Tibial nerve (tissue), 4 donors: ENCODE measurements around the gene GSG1L. TPM values are rescaled to one million over a fixed set of nuclear protein-coding genes. Genes with fewer than 3 reads are reported as not detected.

ENCODE experiments used
- DNase-seq, 2 donors: peaks; one replicate each; pipeline ENCODE4 v3.0.0-alpha.2; 2019; ENCODE audit warnings: low spot score in 2 of 2
- H3K27ac ChIP-seq, 4 donors: fragments of 200-600 bp; sonication (generic) in 3 of 4; one replicate each; pipeline ENCODE4 v1.5.1; 2017 to 2019; ENCODE audit warnings: mild to moderate bottlenecking in 1 of 4
- H3K27me3 ChIP-seq, 2 donors: fragments of 200-600 bp; sonication (generic) in 1 of 2; one replicate each; pipeline versions ENCODE4 v1.5.1 to v1.6.0; 2017 to 2019
- H3K36me3 ChIP-seq, 3 donors: fragments of 200-600 bp; sonication (generic); one replicate each; pipeline ENCODE4 v1.5.1; 2018 to 2019
- H3K4me1 ChIP-seq, 4 donors: fragments of 200-600 bp; sonication (generic) in 3 of 4; one replicate each; pipeline ENCODE4 v1.5.1; 2017 to 2019
- H3K4me3 ChIP-seq, 4 donors: fragments of 200-600 bp; sonication (generic) in 3 of 4; one replicate each; pipeline ENCODE4 v1.5.1; 2017 to 2019; ENCODE audit warnings: mild to moderate bottlenecking in 1 of 4, moderate library complexity in 1 of 4
- H3K9me3 ChIP-seq, 4 donors: fragments of 200-600 bp; sonication (generic) in 3 of 4; one replicate each; pipeline ENCODE4 v1.5.1; 2017 to 2019
- CTCF ChIP-seq, 5 experiments: fragments of 200-600 bp in 3 of 5; fragments of 450-650 bp in 2 of 5; sonication (generic) in 3 of 5; IDR thresholded peaks; one replicate each; pipeline ENCODE4 v1.5.1; 2016 to 2019; ENCODE audit warnings: antibody characterized with exemption in 5 of 5, mild to moderate bottlenecking in 3 of 5, moderate library complexity in 2 of 5
- EP300 ChIP-seq, 2 donors: sonication (generic); formaldehyde crosslinking; IDR thresholded peaks; one replicate each; pipeline ENCODE4 v1.6.1; 2017; ENCODE audit warnings: antibody characterized with exemption in 2 of 2, mild to moderate bottlenecking in 1 of 2
- POLR2A ChIP-seq, 2 donors: fragments of 450-650 bp; IDR thresholded peaks; one replicate each; pipeline ENCODE4 v1.6.1; 2017; ENCODE audit warnings: antibody characterized with exemption in 2 of 2, mild to moderate bottlenecking in 2 of 2, moderate library complexity in 2 of 2
- WGBS, 2 donors: methylation state at CpG; one replicate each; pipeline ENCODE4 v1.1.5; 2018; 5-methylcytosine and 5-hydroxymethylcytosine counted together
- total RNA-seq, 4 donors: library from RNA; depleted of rRNA; stranded (reverse); fragments of >200 nt; gene quantifications; one replicate each; pipeline ENCODE4 v1.1.0, GENCODE V29; 2016

Gene GSG1L
- total RNA-seq, 4 donors from 2014 or later: not detected

GRCh38 chr16:27759301-27759871 is 304.1 kb downstream of the GSG1L start:
- no peaks in the 10 kb centered on the region for H3K27me3 ChIP-seq
- peaks cover 0 to 15% (median 0%) of the 10 kb centered on the region in 4 donors for H3K4me1 ChIP-seq
- WGBS, 2 donors: 56 to 72% methylated on average over 9 of the region's 9 CpGs
- TF ChIP-seq CTCF (IDR thresholded peaks at IDR 0.05): no peak
- TF ChIP-seq POLR2A (IDR thresholded peaks at IDR 0.05): no peak
- TF ChIP-seq EP300 (IDR thresholded peaks at IDR 0.05): no peak
- peak overlapping the region in 1 of 4 donors; percentile 1 for H3K27ac ChIP-seq
- peaks cover 0 to 50% (median 4%) of the 10 kb centered on the region in 3 donors for H3K36me3 ChIP-seq
- peaks cover 0 to 7% (median 0%) of the 10 kb centered on the region in 4 donors for H3K9me3 ChIP-seq
- no peak for DNase-seq
- no peak overlapping the region for H3K4me3 ChIP-seq

GRCh38 chr16:27758544-27758943 is 305.0 kb downstream of the GSG1L start:
- no peak for TF ChIP-seq POLR2A (IDR thresholded peaks at IDR 0.05)
- no peak for TF ChIP-seq CTCF (IDR thresholded peaks at IDR 0.05)
- no peak for TF ChIP-seq EP300 (IDR thresholded peaks at IDR 0.05)
- 97 to 98% methylated on average over 2 of the region's 2 CpGs for WGBS, 2 donors
- H3K36me3 ChIP-seq: peaks cover 0 to 44% (median 4%) of the 10 kb centered on the region in 3 donors
- no peak overlapping the region for H3K4me3 ChIP-seq
- H3K4me1 ChIP-seq: peaks cover 0 to 20% (median 0%) of the 10 kb centered on the region in 4 donors
- H3K27ac ChIP-seq: no peak overlapping the region
- no peaks in the 10 kb centered on the region for H3K27me3 ChIP-seq
- H3K9me3 ChIP-seq: no peaks in the 10 kb centered on the region
- DNase-seq: no peak

GRCh38 chr16:27756206-27756970 is 307.1 kb downstream of the GSG1L start:
- Histone ChIP-seq H3K9me3 (no peaks in the 10 kb centered on the region), H3K27me3 (no peaks in the 10 kb centered on the region), H3K4me3 (no peak overlapping the region), H3K4me1 (peaks cover 0 to 20% (median 0%) of the 10 kb centered on the region in 4 donors), H3K27ac (no peak overlapping the region), H3K36me3 (peaks cover 0 to 39% (median 0%) of the 10 kb centered on the region in 3 donors)
- TF ChIP-seq EP300 (IDR thresholded peaks at IDR 0.05) (no peak), CTCF (IDR thresholded peaks at IDR 0.05) (no peak), POLR2A (IDR thresholded peaks at IDR 0.05) (no peak)
- WGBS, 2 donors: 67 to 76% methylated on average over 10 of the region's 10 CpGs
- no peak for DNase-seq

GRCh38 chr16:27754788-27755690 is 308.5 kb downstream of the GSG1L start:
- 80 to 86% methylated on average over 11 of the region's 11 CpGs for WGBS, 2 donors
- Histone ChIP-seq H3K27ac (no peak overlapping the region), H3K4me3 (no peak overlapping the region), H3K4me1 (peaks cover 0 to 20% (median 0%) of the 10 kb centered on the region in 4 donors), H3K36me3 (peaks cover 0 to 40% (median 0%) of the 10 kb centered on the region in 3 donors), H3K9me3 (no peaks in the 10 kb centered on the region), H3K27me3 (no peaks in the 10 kb centered on the region)
- peak in 1 of 2 donors; percentile 12 for DNase-seq
- no peak for TF ChIP-seq POLR2A (IDR thresholded peaks at IDR 0.05)
- TF ChIP-seq EP300 (IDR thresholded peaks at IDR 0.05): no peak
- TF ChIP-seq CTCF (IDR thresholded peaks at IDR 0.05): no peak
